SIG-M5 treated with dmso at 0.1 percent for 504 hours (cell line): Measurements from ENCODE around the gene FAM167B.
"Not testable (repeated sequence)": the region's sequence is repeated elsewhere in the genome, so short reads cannot be mapped to it uniquely, and the experiment has no call there.

ENCODE experiments used
- DNase-seq: peaks from one replicate; lab custom pipeline; 2025; ENCODE audit not compliant: unreplicated experiment; lab: John Stamatoyannopoulos, UW

The FAM167B gene

GRCh38 chr1:32257227-32257508 lies 10.1 kb downstream of the FAM167B start:
- DNase-seq, result no peak

- DNase-seq, result not testable (repeated sequence)
These were observed 16.2 kb downstream of the FAM167B start for GRCh38 chr1:32263236-32263593.

DNA sequence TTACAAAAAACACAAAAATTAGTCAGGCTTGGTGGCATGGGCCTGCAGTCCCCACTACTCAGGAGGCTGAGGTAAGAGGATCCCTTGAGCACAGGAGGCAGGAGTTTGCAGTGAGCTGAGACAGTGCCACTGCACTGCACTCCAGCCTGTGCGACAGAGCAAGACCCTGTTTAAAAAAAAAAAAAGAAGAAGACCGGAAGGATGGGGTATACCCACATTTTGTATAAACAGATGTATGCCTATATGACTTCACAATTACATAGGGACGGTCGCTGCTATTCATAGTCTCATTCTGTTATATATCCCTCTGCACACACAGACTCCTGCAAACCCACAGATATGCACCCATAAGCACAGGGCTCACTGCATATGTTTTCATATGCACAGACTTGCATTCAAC lies 16.7 kb downstream of the FAM167B start:
- DNase-seq, result no peak

DNA sequence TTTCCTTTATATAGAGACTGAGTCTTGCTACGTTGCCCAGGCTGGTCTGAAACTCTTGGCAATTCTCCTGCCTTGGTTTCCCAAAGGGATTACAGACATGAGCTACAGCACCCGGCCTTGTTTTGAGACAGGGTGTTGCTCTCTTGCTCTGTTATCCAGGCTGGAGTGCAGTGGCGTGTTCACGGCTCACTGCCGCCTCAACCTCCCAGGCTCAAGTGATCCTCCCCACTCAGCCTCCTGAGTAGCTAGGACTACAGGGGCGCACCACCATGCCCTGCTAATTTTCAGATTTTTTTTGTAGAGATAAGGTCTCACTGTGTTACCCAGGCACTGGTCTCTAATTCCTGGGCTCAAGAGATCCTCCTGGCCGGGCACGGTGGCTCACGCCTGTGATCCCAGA lies 18.8 kb downstream of the FAM167B start:
- DNase-seq, result no peak

DNA sequence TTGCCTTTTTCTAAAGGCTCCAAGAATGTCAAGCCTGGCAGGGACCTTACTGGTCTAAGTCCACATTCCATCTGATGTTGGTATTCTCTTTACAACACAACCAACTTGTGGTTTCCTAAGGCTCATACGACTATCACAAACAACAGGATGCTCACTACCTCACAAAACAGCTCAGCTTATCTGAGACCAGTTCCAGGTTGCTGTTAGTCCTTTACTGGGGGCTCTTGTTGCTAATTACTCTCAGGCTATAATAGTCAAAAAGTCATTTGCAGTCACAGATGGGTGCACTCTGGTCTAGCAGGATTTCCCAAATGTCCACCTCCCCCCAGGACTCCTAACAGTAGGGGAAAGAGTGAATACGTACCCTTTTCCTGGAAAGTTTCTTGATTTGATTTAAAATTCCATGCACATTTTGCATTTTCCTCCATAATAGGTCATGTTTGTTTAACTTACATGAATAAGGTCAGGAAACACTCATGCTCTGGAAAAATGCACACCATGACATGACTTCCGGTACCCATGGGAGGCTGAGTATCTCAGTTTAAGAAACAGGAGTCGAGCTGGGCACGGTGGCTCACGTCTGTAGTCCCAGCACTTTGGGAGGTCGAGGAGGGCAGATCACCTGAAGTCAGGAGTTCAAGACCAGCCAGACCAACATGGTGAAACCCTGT lies 20.0 kb downstream of the FAM167B start:
- DNase-seq, result no peak

GRCh38 chr1:32269744-32270143 lies 22.7 kb downstream of the FAM167B start:
- no peak for DNase-seq

DNA sequence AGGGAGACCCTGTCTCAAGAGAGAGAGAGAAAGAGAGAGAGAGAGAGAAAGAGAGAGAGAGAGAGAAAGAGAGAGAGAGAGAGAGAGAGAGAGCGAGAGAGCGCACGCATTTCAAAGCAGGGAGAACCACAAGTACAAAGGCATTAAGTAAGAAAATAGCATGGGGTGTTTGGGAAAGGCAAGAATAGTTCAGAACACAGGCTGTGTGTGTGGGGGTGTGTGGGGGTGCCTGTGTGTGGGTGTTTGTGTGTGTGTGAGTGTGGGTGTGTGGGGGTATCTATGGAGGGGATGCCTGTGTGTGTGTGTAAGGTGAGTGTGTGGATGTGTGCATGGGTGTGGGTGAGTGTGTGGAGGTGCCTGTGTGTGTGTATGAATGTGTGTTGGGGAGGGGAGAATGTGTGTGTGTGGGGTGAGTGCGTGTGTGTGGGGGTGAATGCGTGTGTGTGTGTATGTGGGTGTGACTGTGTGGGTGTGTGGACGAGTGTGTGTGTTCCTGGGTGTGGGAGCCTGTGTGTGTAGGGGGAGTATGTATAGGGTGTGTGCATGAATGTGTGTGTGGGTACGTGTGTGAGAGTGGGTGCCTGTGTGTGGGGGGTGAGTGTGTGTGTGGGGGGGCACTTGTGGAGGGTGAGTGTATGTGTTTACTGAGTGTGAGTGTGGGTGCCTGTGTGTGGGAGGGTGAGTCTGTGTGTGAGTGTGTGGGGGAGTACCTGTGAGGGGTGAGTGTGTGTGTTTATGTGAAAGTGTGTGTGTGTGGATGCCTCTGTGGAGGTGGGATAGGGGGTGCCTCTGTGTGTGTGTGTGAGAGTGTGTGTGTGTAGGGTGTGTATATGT lies 25.8 kb downstream of the FAM167B start:
- no peak for DNase-seq

- no peak for DNase-seq
These were observed 26.6 kb downstream of the FAM167B start for GRCh38 chr1:32273391-32274208.

DNA sequence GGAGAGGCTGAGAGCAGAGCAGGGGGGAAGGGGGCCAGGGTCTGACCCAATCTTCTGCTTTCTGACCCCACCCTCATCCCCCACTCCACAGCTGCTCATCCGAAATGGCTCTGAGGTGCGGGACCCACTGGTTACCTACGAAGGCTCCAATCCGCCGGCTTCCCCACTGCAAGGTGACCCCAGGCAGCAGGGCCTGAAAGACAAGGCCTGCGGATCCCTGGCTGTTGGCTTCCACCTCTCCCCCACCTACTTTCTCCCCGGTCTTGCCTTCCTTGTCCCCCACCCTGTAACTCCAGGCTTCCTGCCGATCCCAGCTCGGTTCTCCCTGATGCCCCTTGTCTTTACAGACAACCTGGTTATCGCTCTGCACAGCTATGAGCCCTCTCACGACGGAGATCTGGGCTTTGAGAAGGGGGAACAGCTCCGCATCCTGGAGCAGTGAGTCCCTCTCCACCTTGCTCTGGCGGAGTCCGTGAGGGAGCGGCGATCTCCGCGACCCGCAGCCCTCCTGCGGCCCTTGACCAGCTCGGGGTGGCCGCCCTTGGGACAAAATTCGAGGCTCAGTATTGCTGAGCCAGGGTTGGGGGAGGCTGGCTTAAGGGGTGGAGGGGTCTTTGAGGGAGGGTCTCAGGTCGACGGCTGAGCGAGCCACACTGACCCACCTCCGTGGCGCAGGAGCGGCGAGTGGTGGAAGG lies 27.8 kb downstream of the FAM167B start:
- DNase-seq, result no peak

- DNase-seq, result no peak
These were observed 28.4 kb downstream of the FAM167B start for GRCh38 chr1:32275424-32275823.

- DNase-seq, result no peak
These were observed 29.2 kb downstream of the FAM167B start for GRCh38 chr1:32276032-32276782.

GRCh38 chr1:32284777-32285176 lies 37.8 kb downstream of the FAM167B start:
- DNase-seq, result not testable (repeated sequence)

- no peak for DNase-seq
These were observed 38.6 kb downstream of the FAM167B start for GRCh38 chr1:32285658-32286057.

DNA sequence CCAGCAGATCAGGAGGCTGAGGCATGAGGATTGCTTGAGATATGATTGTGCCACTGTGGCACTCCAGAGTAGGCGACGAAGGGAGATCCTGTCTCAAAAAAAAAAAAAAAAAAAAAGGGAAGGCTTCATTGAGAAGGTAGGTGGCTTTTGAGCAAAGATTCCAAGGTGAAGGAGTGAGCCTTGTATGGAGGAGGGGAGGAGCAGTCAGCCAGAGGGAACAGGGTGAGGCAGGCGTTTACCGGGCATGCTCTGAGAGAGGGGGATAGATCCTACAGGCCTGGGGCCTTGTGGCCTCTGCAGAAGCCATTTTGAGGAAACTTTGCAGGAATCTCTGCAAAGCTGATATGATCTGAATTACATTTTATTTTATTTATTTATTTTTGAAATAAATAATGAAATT lies 39.7 kb downstream of the FAM167B start:
- DNase-seq, result no peak

DNA sequence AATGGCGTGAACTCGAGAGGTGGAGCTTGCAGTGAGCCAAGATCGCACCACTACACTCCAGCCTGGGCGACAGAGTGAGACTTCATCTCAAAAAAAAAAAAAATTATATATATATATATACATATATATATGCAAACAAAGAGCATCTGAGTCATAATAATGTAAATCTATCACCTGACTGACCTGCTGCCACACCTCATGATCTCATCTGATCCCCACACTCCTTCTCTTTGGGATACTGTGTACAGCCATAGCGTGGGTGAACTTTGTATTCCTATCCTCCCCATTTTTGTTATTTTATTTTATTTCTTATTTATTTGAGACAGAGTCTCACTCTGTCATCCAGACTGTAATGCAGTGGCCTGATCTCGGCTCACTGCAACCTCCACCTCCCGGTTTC lies 42.2 kb downstream of the FAM167B start:
- DNase-seq, result no peak

DNA sequence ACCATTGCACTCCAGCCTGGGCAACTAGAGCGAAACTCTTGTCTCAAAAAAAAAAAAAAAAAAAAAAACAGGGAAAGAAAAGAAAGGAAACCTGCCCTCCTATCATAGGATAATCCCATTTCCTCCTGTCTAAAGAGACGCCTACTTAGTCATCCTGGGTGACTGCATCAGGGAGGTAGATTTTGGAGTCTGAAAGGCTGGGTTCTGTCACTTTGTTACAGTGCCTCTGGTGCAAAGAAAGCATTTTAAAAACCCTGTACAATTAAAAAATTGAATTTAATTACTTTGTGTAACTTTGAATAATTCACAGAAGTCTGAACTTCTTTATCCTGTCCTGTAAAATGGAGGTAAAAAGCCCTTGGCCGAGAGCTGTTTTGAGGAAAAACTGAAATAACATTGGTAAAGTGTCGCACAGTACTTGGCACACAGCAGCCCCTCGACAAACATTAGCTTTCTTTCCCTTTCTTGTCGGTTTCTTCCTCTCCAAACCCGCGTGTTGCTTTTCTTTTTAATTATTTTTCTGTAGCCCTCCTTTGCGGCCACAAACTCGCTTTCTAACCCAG lies 44.2 kb downstream of the FAM167B start:
- no peak for DNase-seq

DNA sequence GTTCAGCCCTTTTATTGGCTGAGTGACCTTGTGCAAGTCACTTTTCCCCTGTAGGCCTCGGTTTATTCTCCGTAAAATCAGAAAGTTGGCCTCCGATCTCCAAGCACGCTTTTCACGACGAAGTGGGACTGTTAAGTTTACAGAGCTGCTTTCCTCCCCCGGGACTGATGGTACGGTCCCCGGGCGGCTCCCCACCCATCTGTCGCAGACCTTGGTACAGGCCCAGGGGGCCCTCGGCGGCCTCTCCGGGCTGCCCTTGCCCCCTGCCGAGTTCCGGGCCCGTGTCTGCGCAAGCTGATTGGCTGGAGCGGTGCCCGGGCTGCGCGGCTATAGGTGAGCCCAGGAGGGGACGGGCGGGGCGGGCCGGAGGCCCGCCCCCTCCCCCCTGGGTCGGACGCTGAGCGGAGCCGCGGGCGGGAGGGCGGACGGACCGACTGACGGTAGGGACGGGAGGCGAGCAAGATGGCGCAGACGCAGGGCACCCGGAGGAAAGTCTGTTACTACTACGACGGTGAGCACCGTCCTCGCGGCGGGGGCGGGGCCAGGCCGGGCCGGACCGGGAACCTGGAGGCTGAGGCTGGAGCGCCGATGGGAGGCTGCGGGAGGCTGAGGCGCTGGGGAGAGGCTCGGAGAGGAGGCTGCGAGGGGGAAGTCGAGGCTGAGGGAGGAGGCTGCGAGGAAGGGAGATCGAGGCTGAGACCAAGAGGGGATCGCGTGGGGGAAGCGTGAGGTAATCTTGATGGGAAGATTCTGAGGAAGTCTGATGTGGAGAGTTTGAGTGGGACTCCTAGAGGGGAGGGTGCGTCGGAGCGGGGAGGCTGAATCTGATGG lies 44.9 kb downstream of the FAM167B start, which contains the start of gene HDAC1:
HDAC1 (plus strand) TSS at position 376 of the 831 bp plus-strand sequence; CDS start at position 463, 87 bp downstream.
- peak; percentile 95 for DNase-seq

DNA sequence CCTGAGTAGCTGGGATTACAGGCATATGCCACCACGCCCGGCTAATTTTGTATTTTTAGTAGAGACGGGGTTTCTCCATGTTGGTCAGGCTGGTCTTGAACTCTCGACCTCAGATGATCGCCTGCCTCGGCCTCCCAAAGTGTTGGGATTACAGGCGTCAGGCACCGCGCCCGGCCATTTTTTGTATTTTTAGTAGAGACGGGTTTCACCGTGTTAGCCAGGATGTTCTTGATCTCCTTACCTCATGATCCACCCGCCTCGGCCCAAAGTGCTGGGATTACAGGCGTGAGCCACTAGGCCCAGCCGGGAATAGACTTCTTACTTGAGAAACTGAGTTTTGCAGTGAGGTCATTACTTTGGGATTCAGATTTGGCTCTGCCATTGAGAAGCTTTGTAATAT lies 51.2 kb downstream of the FAM167B start:
- not testable (repeated sequence) for DNase-seq
